Smooth muscle cell of trachea (primary cell): ENCODE data around the gene MRPL11. TPM values are rescaled to one million over a fixed set of nuclear protein-coding genes. Genes with fewer than 3 reads are reported as not detected.

Experiments used
- total RNA-seq: library from RNA; depleted of rRNA; stranded (reverse); fragments of >200 nt; gene quantifications from 2 replicates; pipeline ENCODE4 v1.2.1, GENCODE V29; 2014

The MRPL11 gene
- total RNA-seq, result 37.1 and 69.4 TPM in 2 replicates

DNA sequence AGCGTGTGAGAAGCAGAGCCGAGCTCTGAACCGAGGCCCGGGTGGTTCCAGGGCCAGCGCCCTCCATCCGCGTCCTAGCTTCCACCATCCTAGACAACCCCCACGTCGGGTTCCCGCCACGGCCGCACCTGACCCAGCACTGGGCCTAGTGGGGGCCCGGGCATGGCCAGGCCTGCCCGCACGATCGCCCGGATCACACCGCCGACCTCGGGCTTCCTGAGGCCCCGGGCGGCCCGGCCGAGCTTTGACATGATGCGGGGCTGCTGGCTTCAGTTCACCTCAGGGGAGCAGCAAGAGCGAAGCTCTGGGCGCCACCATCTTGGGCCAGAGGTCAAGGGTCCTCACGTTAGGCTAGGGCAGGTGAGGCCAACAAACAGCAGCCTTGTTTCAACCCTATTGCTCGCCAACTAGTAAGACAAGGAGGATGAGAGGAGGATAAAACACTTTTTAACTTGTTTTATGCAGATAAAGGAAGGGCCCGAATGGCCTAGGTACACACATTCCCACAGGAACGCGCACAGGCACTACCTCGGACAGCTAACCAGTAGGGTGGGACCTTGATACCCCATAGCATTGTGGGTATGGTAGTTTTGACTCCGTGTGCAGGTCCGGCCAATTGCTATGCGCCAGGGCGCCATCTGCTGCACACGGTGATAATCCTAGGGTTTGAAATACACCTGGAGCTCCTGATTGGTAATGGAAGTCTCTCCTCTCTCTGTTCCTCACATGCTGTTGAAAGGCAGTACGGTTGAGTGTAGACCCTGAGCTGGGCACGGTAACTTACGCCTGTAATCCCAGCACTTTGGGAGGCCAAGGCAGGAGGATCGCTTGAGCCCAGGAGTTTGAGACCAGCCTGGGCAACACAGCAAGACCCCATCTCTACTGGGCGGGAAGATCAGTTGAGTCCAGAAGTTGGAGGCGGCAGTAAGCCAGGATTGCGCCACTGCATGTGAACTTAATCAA, at the start of gene MRPL11:
MRPL11 (minus strand) TSS at position 345 of the 963 bp plus-strand sequence; CDS start at position 251, 94 bp downstream.

GRCh38 chr11:66480117-66480938, 41.7 kb upstream of the MRPL11 start, which contains the start of gene DPP3:
DPP3 (plus strand) TSS chr11:66480434; CDS start chr11:66482201, 1,767 bp downstream.

DNA sequence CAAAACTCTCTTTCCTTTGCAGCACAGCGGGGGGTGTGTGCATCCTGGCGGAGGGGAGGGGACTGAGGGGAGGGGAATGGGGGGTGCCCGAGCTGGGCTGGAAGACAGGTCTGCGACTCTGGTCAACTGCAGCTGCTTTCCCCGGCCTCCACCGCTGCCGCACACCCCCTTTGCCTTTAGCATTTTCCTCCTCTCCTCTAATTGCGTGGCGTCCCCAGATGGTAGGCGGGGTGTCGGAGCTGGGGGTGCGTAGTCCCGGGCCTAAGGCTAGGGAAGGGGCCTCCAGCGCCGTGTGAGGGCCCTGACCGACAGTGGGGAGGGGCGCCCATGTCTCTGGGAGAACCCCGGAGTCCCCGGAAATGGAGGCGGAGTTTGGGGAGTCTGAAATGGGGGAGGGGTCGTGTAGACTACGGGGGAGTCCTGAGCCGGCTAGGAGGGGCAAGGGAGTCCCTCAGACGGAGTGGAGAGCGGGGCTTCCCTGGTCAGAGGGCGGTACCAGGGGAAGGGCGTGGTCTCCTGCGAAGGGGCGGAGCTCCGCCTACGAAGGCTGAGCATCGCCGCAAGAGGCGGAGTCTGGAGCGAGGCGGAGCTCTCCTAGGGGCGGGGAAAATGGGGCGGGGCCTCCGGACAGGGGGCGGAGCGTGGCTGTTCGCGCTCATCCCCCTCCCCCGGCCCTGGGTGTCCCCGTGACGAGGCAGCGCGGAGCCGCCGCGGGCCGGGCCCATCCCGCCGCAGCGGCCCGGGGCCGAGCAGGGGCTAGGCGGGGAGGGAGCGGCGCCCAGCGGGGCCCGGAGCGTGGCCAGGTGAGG, 27.8 kb upstream of the MRPL11 start, which contains the start of gene PELI3:
PELI3 (plus strand) TSS at position 681 of the 809 bp plus-strand sequence. CDS start 1,224 bp downstream, outside the sequence.

GRCh38 chr11:66420671-66421476, 17.8 kb downstream of the MRPL11 start, which contains the start of gene NPAS4:
NPAS4 (plus strand) TSS chr11:66421035; CDS start chr11:66421180, 145 bp downstream.

Other genes with a start within 250 kb of the MRPL11 start
- 10.5 and 25.1 TPM in 2 replicates for gene KLC2, start 181.1 kb downstream of the MRPL11 start, total RNA-seq
- gene RAB1B, start 170.2 kb downstream of the MRPL11 start, total RNA-seq, result 103 and 130 TPM in 2 replicates
- gene CNIH2, start 160.7 kb downstream of the MRPL11 start, total RNA-seq, result 0.15 and 0.17 TPM in 2 replicates
- 143 and 179 TPM in 2 replicates for gene YIF1A, start 149.7 kb downstream of the MRPL11 start, total RNA-seq
- gene TMEM151A, start 147.0 kb downstream of the MRPL11 start, total RNA-seq, result 0.66 TPM in 1 of 2 replicates, not detected in the other
- 341 and 371 TPM in 2 replicates for gene CD248, start 121.8 kb downstream of the MRPL11 start, total RNA-seq
- gene RIN1, start 102.4 kb downstream of the MRPL11 start, total RNA-seq, result 44.8 and 54.4 TPM in 2 replicates
- gene BRMS1, start 93.7 kb downstream of the MRPL11 start, total RNA-seq, result 36.9 and 65.2 TPM in 2 replicates
- gene B4GAT1, start 91.2 kb downstream of the MRPL11 start, total RNA-seq, result 41.3 and 58.1 TPM in 2 replicates
- 0.58 and 0.66 TPM in 2 replicates for gene SLC29A2, start 67.1 kb downstream of the MRPL11 start, total RNA-seq
- gene NPAS4, start 17.8 kb downstream of the MRPL11 start, total RNA-seq, result 0.29 TPM in 1 of 2 replicates, not detected in the other
- 15.3 and 28.0 TPM in 2 replicates for gene PELI3, start 28.1 kb upstream of the MRPL11 start, total RNA-seq
- gene DPP3, start 41.6 kb upstream of the MRPL11 start, total RNA-seq, result 40.1 and 58.4 TPM in 2 replicates
- 32.9 and 45.7 TPM in 2 replicates for gene BBS1, start 71.8 kb upstream of the MRPL11 start, total RNA-seq
- 10.6 and 21.3 TPM in 2 replicates for gene ZDHHC24, start 107.2 kb upstream of the MRPL11 start, total RNA-seq
- 0.17 TPM in 1 of 2 replicates, not detected in the other for gene ACTN3, start 108.1 kb upstream of the MRPL11 start, total RNA-seq
- gene CTSF, start 129.8 kb upstream of the MRPL11 start, total RNA-seq, result 15.0 and 59.5 TPM in 2 replicates
- 0.29 and 1.2 TPM in 2 replicates for gene CCDC87, start 154.2 kb upstream of the MRPL11 start, total RNA-seq
- gene CCS, start 154.3 kb upstream of the MRPL11 start, total RNA-seq, result 68.2 and 80.9 TPM in 2 replicates
- gene RBM14, start 177.8 kb upstream of the MRPL11 start, total RNA-seq, result 30.6 and 31.6 TPM in 2 replicates
- gene RBM4, start 199.9 kb upstream of the MRPL11 start, total RNA-seq, result 94.7 and 103 TPM in 2 replicates
- 28.2 and 32.6 TPM in 2 replicates for gene RBM4B, start 239.0 kb upstream of the MRPL11 start, total RNA-seq